HG03139 (cell line): Measurements from ENCODE around the gene NBPF1.
"Not testable (repeated sequence)": the region's sequence is repeated elsewhere in the genome, so short reads cannot be mapped to it uniquely, and the experiment has no call there.

Experiments
- ATAC-seq: cut with Tn5 transposase; IDR thresholded peaks from one replicate; pipeline ENCODE4 v1.9.1; 2021; ENCODE audit not compliant: unreplicated experiment

The NBPF1 gene

GRCh38 chr1:16613185-16614147, at the start of gene NBPF1:
Gene NBPF1 (minus strand): TSS chr1:16613564.
- peak; percentile 73 for ATAC-seq

DNA sequence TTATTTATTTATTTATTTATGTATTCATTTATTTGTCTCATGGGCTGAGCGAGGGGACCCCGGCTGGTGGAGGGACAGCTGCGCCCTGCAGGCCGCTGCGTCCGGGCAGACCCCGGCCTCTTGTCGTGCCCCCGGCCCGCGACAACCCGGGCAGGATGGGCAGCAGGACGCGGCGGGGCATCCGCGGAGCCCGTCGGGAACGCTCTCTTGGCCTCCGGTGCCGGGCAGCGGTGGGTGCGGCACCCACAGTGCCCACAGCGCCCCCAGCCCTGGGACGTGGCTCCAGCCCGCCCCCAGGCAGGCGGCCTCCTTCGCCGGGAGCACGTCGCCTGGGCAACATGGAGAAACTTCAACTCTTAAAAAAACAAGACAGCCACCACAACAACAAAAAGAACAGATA, 44.9 kb upstream of the NBPF1 start:
- not testable (repeated sequence) for ATAC-seq

GRCh38 chr1:16656981-16657683, 43.8 kb upstream of the NBPF1 start:
- ATAC-seq: not testable (repeated sequence)

GRCh38 chr1:16656574-16656973, 43.2 kb upstream of the NBPF1 start:
- not testable (repeated sequence) for ATAC-seq

DNA sequence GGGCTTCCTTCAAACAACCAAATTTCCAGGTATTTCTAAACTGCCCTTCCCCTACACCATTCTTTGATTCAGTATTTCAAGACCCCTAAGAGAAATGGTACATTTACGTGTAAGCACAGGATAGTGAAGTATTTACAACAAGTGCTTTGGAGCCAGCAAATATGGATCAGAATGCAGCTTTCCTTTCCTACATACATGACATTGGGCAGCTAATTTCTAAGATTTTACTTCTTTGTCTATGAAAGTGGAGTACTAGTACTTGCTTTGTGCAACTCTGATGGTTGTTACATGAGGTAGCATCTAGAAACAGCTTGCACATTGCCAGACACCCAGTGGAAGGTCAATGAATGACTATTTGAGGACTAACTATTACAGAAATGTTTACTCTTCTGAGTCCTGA, 38.2 kb upstream of the NBPF1 start:
- not testable (repeated sequence) for ATAC-seq

GRCh38 chr1:16649960-16650359, 36.6 kb upstream of the NBPF1 start:
- ATAC-seq: not testable (repeated sequence)

GRCh38 chr1:16649390-16649789, 36.0 kb upstream of the NBPF1 start:
- not testable (repeated sequence) for ATAC-seq

GRCh38 chr1:16648756-16649155, 35.4 kb upstream of the NBPF1 start:
- ATAC-seq: not testable (repeated sequence)

- not testable (repeated sequence) for ATAC-seq
Measured at GRCh38 chr1:16648250-16648649, 34.9 kb upstream of the NBPF1 start.

GRCh38 chr1:16647179-16648176, 34.1 kb upstream of the NBPF1 start:
- not testable (repeated sequence) for ATAC-seq

DNA sequence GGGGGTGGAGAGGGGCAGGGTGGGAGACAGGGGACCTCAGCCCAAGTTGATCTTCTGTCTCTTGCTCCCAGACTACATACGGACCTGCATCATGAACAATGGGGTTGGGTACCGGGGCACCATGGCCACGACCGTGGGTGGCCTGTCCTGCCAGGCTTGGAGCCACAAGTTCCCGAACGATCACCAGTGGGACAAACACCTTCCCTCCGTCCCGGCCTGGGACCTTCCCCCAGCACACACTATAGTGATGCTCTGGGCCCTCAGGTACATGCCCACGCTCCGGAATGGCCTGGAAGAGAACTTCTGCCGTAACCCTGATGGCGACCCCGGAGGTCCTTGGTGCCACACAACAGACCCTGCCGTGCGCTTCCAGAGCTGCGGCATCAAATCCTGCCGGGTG, 33.4 kb upstream of the NBPF1 start:
- not testable (repeated sequence) for ATAC-seq

DNA sequence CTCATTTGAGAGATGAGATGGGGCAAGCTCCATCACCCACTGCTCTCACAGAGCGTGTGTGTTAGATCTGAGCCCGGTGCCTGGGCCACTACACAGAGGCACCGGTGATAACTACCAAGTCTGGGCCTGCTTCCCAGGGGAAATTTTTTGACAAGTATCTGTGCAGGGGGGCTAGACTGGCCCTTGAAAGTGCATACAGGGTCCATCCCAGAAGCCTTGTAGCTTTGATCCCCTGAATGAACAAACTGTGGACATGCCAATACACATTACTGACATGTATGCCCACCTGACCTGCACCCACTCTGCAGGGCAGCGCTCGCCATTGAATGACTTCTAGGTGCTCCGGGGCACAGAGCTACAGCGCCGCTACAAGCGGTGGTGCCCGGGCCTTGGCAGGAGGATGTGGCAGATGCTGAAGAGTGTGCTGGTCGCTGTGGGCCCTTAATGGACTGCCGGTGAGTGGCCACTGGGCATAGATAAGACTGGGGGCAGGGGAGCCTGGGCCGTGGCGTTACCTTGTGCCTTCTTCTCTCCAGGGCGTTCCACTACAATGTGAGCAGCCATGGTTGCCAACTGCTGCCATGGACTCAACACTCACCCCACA, 32.8 kb upstream of the NBPF1 start:
- ATAC-seq: not testable (repeated sequence)

GRCh38 chr1:16645271-16646060, 32.1 kb upstream of the NBPF1 start:
- ATAC-seq: not testable (repeated sequence)

- peak; percentile 70 for ATAC-seq
Measured at GRCh38 chr1:16644482-16645270, 31.3 kb upstream of the NBPF1 start.

- no peak for ATAC-seq
Measured at GRCh38 chr1:16644193-16644481, 30.8 kb upstream of the NBPF1 start.

DNA sequence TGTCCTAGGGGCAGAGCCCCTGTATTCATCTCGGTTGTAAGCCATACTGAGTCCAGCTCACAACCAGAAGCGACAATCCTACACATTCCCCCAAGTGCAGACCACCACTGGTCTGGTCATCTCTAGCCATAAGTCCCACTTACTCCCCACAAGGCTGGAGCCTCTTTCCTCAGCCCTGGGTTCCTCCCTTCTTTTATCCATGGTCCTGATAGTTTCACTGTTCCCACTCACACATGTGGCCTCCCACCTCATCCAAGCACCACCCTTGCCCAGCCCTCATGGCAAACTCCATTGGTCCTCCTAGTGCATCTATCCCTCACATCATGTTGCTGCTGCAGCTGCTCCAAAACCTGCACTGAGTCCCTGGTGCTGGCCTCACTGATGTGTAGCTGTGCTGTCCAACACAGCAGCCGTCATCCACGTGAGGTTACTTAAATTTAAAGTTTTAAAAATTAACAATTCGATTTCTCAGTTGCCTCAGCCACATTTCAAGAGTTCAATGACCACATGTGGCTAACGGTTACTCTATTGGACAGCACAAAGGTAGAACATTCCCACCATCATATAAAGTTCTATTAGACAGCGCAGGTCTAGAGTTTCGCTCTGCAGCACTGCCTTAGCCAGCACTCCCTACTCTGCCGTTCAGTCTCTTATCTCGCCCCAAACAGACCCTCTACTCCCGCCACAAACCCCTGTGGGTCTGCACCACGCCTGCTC, 30.3 kb upstream of the NBPF1 start:
- peak; percentile 4 for ATAC-seq

- not testable (repeated sequence) for ATAC-seq
Measured at GRCh38 chr1:16643001-16643411, 29.6 kb upstream of the NBPF1 start.
